Measurements from ENCODE around the gene SYNE1. TPM values are rescaled to one million over a fixed set of nuclear protein-coding genes. Genes with fewer than 3 reads are reported as not detected.

SYNE1 gene
- total RNA-seq, 3 donors from 2014 or later (not counting 1 experiment from before 2014, with no cell fraction given): 489 to 570 (median 498) TPM

DNA sequence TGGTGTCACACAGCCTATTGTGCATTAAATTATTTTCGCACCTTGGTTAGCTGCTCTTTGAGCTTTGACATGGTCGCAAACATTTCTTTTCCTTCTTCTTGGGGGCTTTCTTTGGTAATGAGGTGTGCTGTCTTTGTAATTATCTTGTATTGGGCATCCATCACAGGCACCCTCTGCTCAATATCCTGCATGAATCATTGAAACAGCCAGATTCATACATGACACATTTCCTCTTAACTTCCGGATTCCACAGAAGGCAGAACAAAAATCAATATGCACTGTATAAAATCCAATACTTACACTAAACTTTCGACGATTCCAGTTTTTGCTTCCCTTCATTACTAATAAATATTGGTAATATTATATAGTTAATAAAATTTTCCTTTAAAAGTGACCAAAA, 175.6 kb downstream of the SYNE1 start:
- Mint-ChIP-seq H3K36me3 (peaks cover 31% of the 10 kb centered on the region), H3K4me1 (peaks cover 0 to 15% of the 10 kb centered on the region in 2 donors), H3K9me3 (no peaks in the 10 kb centered on the region), H3K27ac (no peak overlapping the region), H3K27me3 (ENCODE audit: low read depth in 2 of 2) (no peaks in the 10 kb centered on the region), H3K4me3 (no peak overlapping the region)
- no peak overlapping the region for H3K4me3 ChIP-seq (ENCODE audit: low read length)
- no peaks in the 10 kb centered on the region for H3K27me3 ChIP-seq (ENCODE audit: control insufficient read depth, insufficient read depth, low read length)
- H3K27ac ChIP-seq (ENCODE audit: low read length): no peak overlapping the region
- no peaks in the 10 kb centered on the region for H3K9me3 ChIP-seq (ENCODE audit: control insufficient read depth, insufficient read depth, low read length)
- 63% methylated on average over 3 of the region's 5 CpGs for WGBS (ENCODE audit: insufficient coverage)
- intact Hi-C loops (cut with micrococcal nuclease): no loop called here
- TF ChIP-seq, protein P1, sequence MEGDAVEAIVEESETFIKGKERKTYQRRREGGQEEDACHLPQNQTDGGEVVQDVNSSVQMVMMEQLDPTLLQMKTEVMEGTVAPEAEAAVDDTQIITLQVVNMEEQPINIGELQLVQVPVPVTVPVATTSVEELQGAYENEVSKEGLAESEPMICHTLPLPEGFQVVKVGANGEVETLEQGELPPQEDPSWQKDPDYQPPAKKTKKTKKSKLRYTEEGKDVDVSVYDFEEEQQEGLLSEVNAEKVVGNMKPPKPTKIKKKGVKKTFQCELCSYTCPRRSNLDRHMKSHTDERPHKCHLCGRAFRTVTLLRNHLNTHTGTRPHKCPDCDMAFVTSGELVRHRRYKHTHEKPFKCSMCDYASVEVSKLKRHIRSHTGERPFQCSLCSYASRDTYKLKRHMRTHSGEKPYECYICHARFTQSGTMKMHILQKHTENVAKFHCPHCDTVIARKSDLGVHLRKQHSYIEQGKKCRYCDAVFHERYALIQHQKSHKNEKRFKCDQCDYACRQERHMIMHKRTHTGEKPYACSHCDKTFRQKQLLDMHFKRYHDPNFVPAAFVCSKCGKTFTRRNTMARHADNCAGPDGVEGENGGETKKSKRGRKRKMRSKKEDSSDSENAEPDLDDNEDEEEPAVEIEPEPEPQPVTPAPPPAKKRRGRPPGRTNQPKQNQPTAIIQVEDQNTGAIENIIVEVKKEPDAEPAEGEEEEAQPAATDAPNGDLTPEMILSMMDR (IDR thresholded peaks at IDR 0.05): no peak
- no peaks in the 10 kb centered on the region for H3K4me1 ChIP-seq (ENCODE audit: control insufficient read depth, insufficient read depth, low read length)
- no peak for ATAC-seq
- DNase-seq: no peak
- peaks cover 74% of the 10 kb centered on the region for H3K36me3 ChIP-seq (ENCODE audit: control insufficient read depth, insufficient read depth, low read length)

DNA sequence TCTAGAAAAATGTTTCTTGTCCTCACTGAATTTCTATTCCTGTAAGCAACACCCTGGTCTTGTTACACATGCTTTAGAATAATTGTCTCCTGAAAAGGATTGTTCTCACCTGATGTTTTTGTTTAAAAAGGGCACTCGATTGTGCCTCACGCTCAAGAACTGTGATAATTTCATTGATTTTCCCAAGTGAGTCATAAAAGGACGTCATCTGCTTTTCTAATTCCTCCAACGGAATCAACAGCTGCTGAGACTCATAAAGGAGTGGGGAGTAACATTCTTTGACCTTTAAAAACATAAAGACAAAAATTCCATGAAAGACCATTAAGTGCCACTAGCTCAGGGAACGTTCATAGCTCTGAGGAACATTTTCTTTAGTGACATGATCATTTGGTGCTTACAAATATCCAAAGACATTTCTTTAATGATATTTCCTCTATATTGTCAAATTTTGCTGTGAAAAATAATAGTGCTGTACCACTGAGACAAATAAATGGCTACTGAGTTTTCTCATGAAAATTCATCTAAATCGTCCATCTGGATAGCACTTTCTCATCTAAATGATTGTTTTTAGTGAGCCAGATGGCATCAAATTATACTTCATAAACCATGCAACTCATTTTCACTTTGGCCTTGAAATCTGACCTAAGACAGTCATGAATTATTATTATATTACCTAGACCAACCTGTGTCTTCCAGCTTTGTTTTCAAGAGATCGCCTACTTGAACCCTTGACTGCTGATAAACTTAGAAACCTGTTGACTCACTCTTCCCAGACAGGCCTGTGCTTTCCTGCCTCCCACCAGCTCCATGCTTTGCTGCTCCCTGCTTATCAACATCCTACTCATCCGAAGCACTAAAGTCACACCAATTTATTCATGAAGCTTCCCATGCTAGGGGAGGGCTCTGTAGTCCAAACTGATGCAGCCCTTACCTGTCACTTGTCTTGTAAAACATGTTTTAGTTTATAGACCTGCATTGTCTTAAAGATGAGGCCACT, 178.2 kb downstream of the SYNE1 start:
- peaks cover 24% of the 10 kb centered on the region for H3K36me3 Mint-ChIP-seq
- H3K27me3 Mint-ChIP-seq (ENCODE audit: low read depth in 2 of 2): no peaks in the 10 kb centered on the region
- no peak overlapping the region for H3K4me3 Mint-ChIP-seq
- Histone ChIP-seq H3K4me3 (ENCODE audit: low read length) (no peak overlapping the region), H3K27me3 (ENCODE audit: control insufficient read depth, insufficient read depth, low read length) (no peaks in the 10 kb centered on the region), H3K36me3 (ENCODE audit: control insufficient read depth, insufficient read depth, low read length) (peaks cover 72% of the 10 kb centered on the region), H3K9me3 (ENCODE audit: control insufficient read depth, insufficient read depth, low read length) (no peaks in the 10 kb centered on the region), H3K4me1 (ENCODE audit: control insufficient read depth, insufficient read depth, low read length) (no peaks in the 10 kb centered on the region), H3K27ac (ENCODE audit: low read length) (no peak overlapping the region)
- ATAC-seq: no peak
- TF ChIP-seq, protein P1 (IDR thresholded peaks at IDR 0.05): no peak
- WGBS (ENCODE audit: insufficient coverage): 95% methylated on average over 7 of the region's 8 CpGs
- no peaks in the 10 kb centered on the region for H3K9me3 Mint-ChIP-seq
- intact Hi-C loops (cut with micrococcal nuclease): no loop called here
- peak overlapping the region in 1 of 2 donors; percentile 77 for H3K27ac Mint-ChIP-seq
- peaks cover 0 to 15% of the 10 kb centered on the region in 2 donors for H3K4me1 Mint-ChIP-seq
- DNase-seq: no peak

DNA sequence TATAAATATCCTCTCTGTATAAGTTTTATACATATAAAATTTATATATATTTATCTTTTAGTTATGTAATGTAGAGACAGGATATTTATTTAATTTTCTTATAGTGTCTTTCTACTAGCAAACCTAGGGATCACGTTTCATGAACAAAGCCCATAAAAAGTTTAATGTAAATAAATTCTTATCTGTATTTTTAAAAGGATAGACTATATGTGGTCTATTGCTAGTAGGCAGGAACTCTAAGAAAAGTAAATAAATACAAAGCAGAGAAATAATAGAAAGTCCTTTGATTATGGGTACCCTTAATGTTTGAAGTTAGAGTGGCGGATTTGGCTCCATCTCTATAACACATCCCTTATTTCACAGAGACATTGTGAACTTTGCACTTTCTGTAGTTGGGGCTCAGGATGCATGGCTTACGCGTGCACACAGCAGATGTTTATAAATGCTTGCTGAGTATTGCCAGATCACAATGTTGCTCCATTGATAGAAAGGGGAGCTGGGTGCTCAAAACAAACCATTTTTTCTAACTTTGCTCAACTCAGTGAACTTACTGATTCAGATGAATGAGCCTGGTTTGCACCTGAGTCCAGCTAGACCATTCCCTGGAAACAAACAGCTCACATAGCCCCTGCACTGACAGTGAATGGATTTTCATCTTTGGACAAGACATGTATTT, 179.1 kb downstream of the SYNE1 start:
- Mint-ChIP-seq H3K27ac (no peak overlapping the region), H3K4me1 (peaks cover 0 to 9% of the 10 kb centered on the region in 2 donors), H3K27me3 (ENCODE audit: low read depth in 2 of 2) (no peaks in the 10 kb centered on the region), H3K4me3 (no peak overlapping the region), H3K9me3 (no peaks in the 10 kb centered on the region), H3K36me3 (peaks cover 26% of the 10 kb centered on the region)
- 98% methylated on average over 2 of the region's 4 CpGs for WGBS (ENCODE audit: insufficient coverage)
- intact Hi-C loops (cut with micrococcal nuclease): no loop called here
- no peak for DNase-seq
- no peak for ATAC-seq
- H3K4me3 ChIP-seq (ENCODE audit: low read length): no peak overlapping the region
- H3K9me3 ChIP-seq (ENCODE audit: control insufficient read depth, insufficient read depth, low read length): no peaks in the 10 kb centered on the region
- H3K36me3 ChIP-seq (ENCODE audit: control insufficient read depth, insufficient read depth, low read length): peaks cover 75% of the 10 kb centered on the region
- H3K27me3 ChIP-seq (ENCODE audit: control insufficient read depth, insufficient read depth, low read length): no peaks in the 10 kb centered on the region
- TF ChIP-seq, protein P1 (IDR thresholded peaks at IDR 0.05): no peak
- no peak overlapping the region for H3K27ac ChIP-seq (ENCODE audit: low read length)
- no peaks in the 10 kb centered on the region for H3K4me1 ChIP-seq (ENCODE audit: control insufficient read depth, insufficient read depth, low read length)

All from natural killer cell (primary cell).